HT1080 (cell line): ENCODE measurements around the gene MCUR1. TPM values are rescaled to one million over a fixed set of nuclear protein-coding genes. Genes with fewer than 3 reads are reported as not detected.

Experiments used
- total RNA-seq: library from RNA; depleted of rRNA; stranded (reverse); fragments of >200 nt; shearing (Covaris generic); gene quantifications from 2 replicates; pipeline ENCODE4 v1.2.3, GENCODE V29; 2014; rRNA removed

MCUR1 gene
- total RNA-seq, 1 experiment from 2014 or later = 28.3 TPM

Other genes with a start within 250 kb of the MCUR1 start
- 9.0 and 9.1 TPM in 2 replicates for gene SIRT5, start 240.0 kb downstream of the MCUR1 start, total RNA-seq
- gene NOL7, start 199.2 kb downstream of the MCUR1 start, total RNA-seq = 108 and 117 TPM in 2 replicates
- gene RANBP9, start 102.7 kb downstream of the MCUR1 start, total RNA-seq = 10.6 and 15.7 TPM in 2 replicates
- 6.3 and 8.2 TPM in 2 replicates for gene RNF182, start 110.4 kb upstream of the MCUR1 start, total RNA-seq